DOHH2 (cell line): ENCODE measurements around the gene CCDC87.
A peak's percentile ranks its signal among the peaks of the same experiment; 100 is the strongest.
"Not testable (repeated sequence)": the region's sequence is repeated elsewhere in the genome, so short reads cannot be mapped to it uniquely, and the experiment has no call there.

ENCODE experiments used
- H3F3A ChIP-seq: fragments of 200-600 bp; sonication (generic), shearing (Covaris generic); 2 replicates; pipeline ENCODE4 v1.6.0; 2016; ENCODE audit warnings: antibody characterized with exemption, mild to moderate bottlenecking; ENCODE audit not compliant: control insufficient read depth, insufficient read depth
- H3K27ac ChIP-seq: fragments of 200-600 bp; sonication (generic); 2 replicates; pipeline ENCODE4 v1.5.1; 2014; ENCODE audit warnings: low read depth, mild to moderate bottlenecking, low read length, moderate library complexity
- H3K27me3 ChIP-seq: fragments of 200-600 bp; sonication (generic); 2 replicates; pipeline ENCODE4 v1.6.1; 2014; ENCODE audit warnings: mild to moderate bottlenecking, low read length, mixed read lengths; ENCODE audit not compliant: control insufficient read depth
- H3K36me3 ChIP-seq: fragments of 200-600 bp; sonication (generic); 2 replicates; pipeline ENCODE4 v1.6.1; 2014; ENCODE audit warnings: mild to moderate bottlenecking, low read length, moderate library complexity, mixed read lengths; ENCODE audit not compliant: control insufficient read depth
- H3K4me1 ChIP-seq: fragments of 200-600 bp; sonication (generic); 2 replicates; pipeline ENCODE4 v1.6.1; 2014; ENCODE audit warnings: mild to moderate bottlenecking, low read length, mixed read lengths; ENCODE audit not compliant: control insufficient read depth
- H3K4me2 ChIP-seq: fragments of 200-600 bp; sonication (generic); 2 replicates; pipeline ENCODE4 v1.6.0; 2014; ENCODE audit warnings: mild to moderate bottlenecking, low read length, moderate library complexity
- H3K4me3 ChIP-seq: fragments of 200-600 bp; sonication (generic); 2 replicates; pipeline ENCODE4 v1.5.1; 2014; ENCODE audit warnings: mild to moderate bottlenecking, low read length, mixed read lengths
- H3K79me2 ChIP-seq: fragments of 200-600 bp; sonication (generic); 2 replicates; pipeline ENCODE4 v1.6.1; 2014; ENCODE audit warnings: mild to moderate bottlenecking, low read length, mixed read lengths; ENCODE audit not compliant: control insufficient read depth
- H3K9me2 ChIP-seq: fragments of 200-600 bp; sonication (generic); replicated peaks from 2 replicates; pipeline ENCODE4 v1.6.1; 2014; ENCODE audit warnings: mild to moderate bottlenecking, low read length, mixed read lengths; ENCODE audit not compliant: control insufficient read depth
- H3K9me3 ChIP-seq: fragments of 200-600 bp; sonication (generic); 2 replicates; pipeline ENCODE4 v1.6.1; 2014; ENCODE audit warnings: antibody characterized with exemption, low read length, mixed read lengths; ENCODE audit not compliant: control insufficient read depth, insufficient read depth
- H4K20me1 ChIP-seq: fragments of 200-600 bp; sonication (generic); 2 replicates; pipeline ENCODE4 v1.6.0; 2014; ENCODE audit warnings: low read depth, mild to moderate bottlenecking, antibody characterized with exemption, low read length, moderate library complexity; ENCODE audit not compliant: control insufficient read depth, insufficient read depth
- CTCF ChIP-seq: fragments of 200-600 bp; sonication (generic); IDR thresholded peaks from one replicate; pipeline ENCODE4 v1.5.1; 2014; ENCODE audit warnings: antibody characterized with exemption, mild to moderate bottlenecking, low read depth, low read length; ENCODE audit not compliant: poor library complexity, severe bottlenecking
- EZH2phosphoT487 ChIP-seq: fragments of 200-600 bp; sonication (generic); IDR thresholded peaks from 2 replicates; pipeline ENCODE4 v1.6.1; 2017; ENCODE audit warnings: borderline replicate concordance, mild to moderate bottlenecking, antibody characterized with exemption, low read length, moderate library complexity, mixed read lengths

CCDC87 gene, protein sequence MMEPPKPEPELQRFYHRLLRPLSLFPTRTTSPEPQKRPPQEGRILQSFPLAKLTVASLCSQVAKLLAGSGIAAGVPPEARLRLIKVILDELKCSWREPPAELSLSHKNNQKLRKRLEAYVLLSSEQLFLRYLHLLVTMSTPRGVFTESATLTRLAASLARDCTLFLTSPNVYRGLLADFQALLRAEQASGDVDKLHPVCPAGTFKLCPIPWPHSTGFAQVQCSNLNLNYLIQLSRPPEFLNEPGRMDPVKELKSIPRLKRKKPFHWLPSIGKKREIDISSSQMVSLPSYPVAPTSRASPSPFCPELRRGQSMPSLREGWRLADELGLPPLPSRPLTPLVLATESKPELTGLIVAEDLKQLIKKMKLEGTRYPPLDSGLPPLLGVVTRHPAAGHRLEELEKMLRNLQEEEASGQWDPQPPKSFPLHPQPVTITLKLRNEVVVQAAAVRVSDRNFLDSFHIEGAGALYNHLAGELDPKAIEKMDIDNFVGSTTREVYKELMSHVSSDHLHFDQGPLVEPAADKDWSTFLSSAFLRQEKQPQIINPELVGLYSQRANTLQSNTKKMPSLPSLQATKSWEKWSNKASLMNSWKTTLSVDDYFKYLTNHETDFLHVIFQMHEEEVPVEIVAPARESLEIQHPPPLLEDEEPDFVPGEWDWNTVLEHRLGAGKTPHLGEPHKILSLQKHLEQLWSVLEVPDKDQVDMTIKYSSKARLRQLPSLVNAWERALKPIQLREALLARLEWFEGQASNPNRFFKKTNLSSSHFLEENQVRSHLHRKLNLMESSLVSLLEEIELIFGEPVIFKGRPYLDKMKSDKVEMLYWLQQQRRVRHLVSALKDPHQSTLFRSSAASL

DNA sequence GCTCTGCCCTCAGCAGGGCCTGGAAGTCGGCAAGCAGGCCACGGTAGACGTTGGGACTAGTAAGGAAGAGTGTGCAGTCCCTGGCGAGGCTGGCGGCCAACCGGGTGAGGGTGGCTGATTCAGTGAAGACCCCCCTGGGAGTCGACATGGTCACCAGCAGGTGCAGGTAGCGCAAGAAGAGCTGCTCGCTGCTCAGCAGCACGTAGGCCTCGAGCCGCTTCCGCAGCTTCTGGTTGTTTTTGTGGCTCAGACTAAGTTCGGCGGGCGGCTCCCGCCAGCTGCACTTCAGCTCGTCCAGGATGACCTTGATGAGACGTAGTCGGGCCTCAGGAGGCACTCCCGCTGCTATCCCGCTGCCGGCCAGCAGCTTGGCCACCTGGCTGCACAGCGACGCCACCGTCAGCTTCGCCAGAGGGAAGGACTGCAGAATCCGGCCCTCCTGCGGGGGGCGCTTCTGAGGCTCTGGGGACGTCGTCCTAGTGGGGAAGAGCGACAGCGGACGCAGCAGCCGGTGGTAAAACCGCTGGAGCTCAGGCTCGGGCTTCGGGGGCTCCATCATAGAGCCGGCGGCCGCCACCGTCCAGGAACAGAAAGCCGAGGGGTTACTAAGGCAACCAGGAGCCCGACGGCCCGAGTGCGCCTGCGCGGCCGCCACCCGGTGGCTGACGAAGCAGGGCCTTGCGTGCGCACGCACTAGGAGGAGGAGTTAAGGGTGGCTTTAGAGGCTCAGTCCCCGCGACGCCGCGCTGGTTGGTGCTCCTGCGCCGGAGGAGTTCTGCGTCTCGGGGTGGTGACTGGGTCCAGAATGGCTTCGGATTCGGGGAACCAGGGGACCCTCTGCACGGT, at the start of gene CCDC87, which contains the start of gene CCS:
Gene CCDC87, minus strand, starts transcription at position 607 of the 846 bp plus-strand sequence. Its CDS starts 48 bp downstream, at position 559.
Gene CCS, plus strand, starts transcription at position 729 of the 846 bp plus-strand sequence. Its CDS starts 77 bp downstream, at position 806.
- peaks cover 27% of the 10 kb centered on the region for H3K4me1 ChIP-seq
- H3K4me2 ChIP-seq = peak within 1 kb of the TSS; percentile 99
- H3K27ac ChIP-seq = peak within 1 kb of the TSS; percentile 35; the same call in 1 of the 2 replicates
- no peak for TF ChIP-seq EZH2phosphoT487
- peak; percentile 84 for TF ChIP-seq CTCF
- H3K9me3 ChIP-seq = no peaks in the 10 kb centered on the region
- H3F3A ChIP-seq = no peaks in the 10 kb centered on the region
- no peaks in the 10 kb centered on the region for H3K9me2 ChIP-seq
- no peaks in the 10 kb centered on the region for H3K36me3 ChIP-seq
- peaks cover 20% of the 10 kb centered on the region for H3K79me2 ChIP-seq
- H3K27me3 ChIP-seq = 0 out of 2 replicates have a peak, but pooled peaks cover 4% of the 10 kb centered on the region
- no peaks in the 10 kb centered on the region for H4K20me1 ChIP-seq
- H3K4me3 ChIP-seq = peak within 1 kb of the TSS; percentile 99

DNA sequence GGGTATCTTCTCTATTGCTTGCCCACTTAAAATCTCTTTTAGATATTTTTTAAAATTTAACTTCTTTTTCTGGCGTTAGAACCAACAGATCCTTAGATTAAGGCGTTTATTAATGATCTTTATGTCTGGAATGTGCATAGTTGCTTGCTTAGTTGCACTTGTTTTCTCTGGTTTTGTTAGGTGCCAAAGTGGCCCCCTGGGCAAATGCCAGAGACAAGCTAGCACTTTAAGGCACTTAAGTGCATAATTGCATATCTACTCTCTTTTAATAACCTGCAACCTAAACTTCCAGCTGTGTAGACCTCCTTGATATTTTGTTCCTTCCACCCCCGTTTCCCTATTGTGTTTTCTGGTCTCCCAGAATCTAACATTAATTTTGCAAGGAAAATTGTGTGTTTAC, 49.0 kb upstream of the CCDC87 start:
- Histone ChIP-seq H3K4me3 (peak overlapping the region; percentile 98), H4K20me1 (peaks cover 63% of the 10 kb centered on the region), H3K9me3 (no peaks in the 10 kb centered on the region), H3K4me1 (peaks cover 54% of the 10 kb centered on the region), H3K9me2 (no peaks in the 10 kb centered on the region), H3K27me3 (no peaks in the 10 kb centered on the region), H3K36me3 (peaks cover 95% of the 10 kb centered on the region), H3K79me2 (peaks cover 97% of the 10 kb centered on the region), H3K4me2 (peak overlapping the region; percentile 77), H3K27ac (no peak overlapping the region), H3F3A (peaks cover 35% of the 10 kb centered on the region)
- TF ChIP-seq CTCF (no peak), EZH2phosphoT487 (no peak)

DNA sequence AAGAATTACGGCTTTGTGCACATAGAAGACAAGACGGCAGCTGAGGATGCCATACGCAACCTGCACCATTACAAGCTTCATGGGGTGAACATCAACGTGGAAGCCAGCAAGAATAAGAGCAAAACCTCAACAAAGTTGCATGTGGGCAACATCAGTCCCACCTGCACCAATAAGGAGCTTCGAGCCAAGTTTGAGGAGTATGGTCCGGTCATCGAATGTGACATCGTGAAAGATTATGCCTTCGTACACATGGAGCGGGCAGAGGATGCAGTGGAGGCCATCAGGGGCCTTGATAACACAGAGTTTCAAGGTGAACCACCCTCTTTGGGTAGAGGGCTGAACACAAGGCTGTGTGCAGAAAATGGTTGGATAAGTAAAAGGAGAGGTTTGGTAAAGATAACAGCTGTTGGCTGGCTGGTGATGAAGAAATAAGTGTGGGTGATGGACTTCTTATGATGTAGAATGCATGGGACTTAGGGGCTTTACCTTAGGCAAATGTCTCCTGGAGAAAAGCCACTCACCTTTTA, 47.0 kb upstream of the CCDC87 start:
- peaks cover 97% of the 10 kb centered on the region for H3K79me2 ChIP-seq
- H3K4me3 ChIP-seq = peak overlapping the region; percentile 98
- H3K9me3 ChIP-seq, H3K27me3 ChIP-seq, H3K9me2 ChIP-seq, H3K27ac ChIP-seq: not testable (repeated sequence)
- peaks cover 54% of the 10 kb centered on the region for H4K20me1 ChIP-seq
- H3K4me2 ChIP-seq = peak overlapping the region; percentile 77
- H3K4me1 ChIP-seq = peaks cover 59% of the 10 kb centered on the region
- H3F3A ChIP-seq = peaks cover 44% of the 10 kb centered on the region
- peaks cover 82% of the 10 kb centered on the region for H3K36me3 ChIP-seq
